Esophagus squamous epithelium (tissue), 5 donors: ENCODE data around the gene WDR88. TPM values are rescaled to one million over a fixed set of nuclear protein-coding genes. Genes with fewer than 3 reads are reported as not detected.

Experiments
- DNase-seq: peaks from one replicate; lab custom pipeline; 2025; lab: John Stamatoyannopoulos, UW
- H3K27ac ChIP-seq, 4 donors: fragments of 200-600 bp; sonication (generic); one replicate each; pipeline ENCODE4 v1.5.1; 2016 to 2019; ENCODE audit warnings: mild to moderate bottlenecking in 1 of 4
- H3K27me3 ChIP-seq, 4 donors: fragments of 200-600 bp; sonication (generic); 1 replicate in 3 of 4; 2 replicates in 1 of 4; pipeline versions ENCODE4 v1.5.1 to v1.6.0; 2017 to 2021; ENCODE audit warnings: antibody characterized with exemption in 1 of 4
- H3K36me3 ChIP-seq, 3 donors: fragments of 200-600 bp; sonication (generic); one replicate each; pipeline ENCODE4 v1.5.1; 2016 to 2019
- H3K4me1 ChIP-seq, 3 donors: fragments of 200-600 bp; sonication (generic); one replicate each; pipeline ENCODE4 v1.5.1; 2017 to 2019
- H3K4me3 ChIP-seq, 4 donors: fragments of 200-600 bp; sonication (generic); 1 replicate in 3 of 4; 2 replicates in 1 of 4; pipeline ENCODE4 v1.5.1; 2016 to 2019; ENCODE audit warnings: mild to moderate bottlenecking in 2 of 4, moderate library complexity in 1 of 4
- H3K9me3 ChIP-seq, 3 donors: fragments of 200-600 bp; sonication (generic); one replicate each; pipeline ENCODE4 v1.5.1; 2016 to 2019
- CTCF ChIP-seq, 6 experiments: fragments of 450-650 bp in 4 of 6; fragments of 200-600 bp in 2 of 6; sonication (generic) in 2 of 6; IDR thresholded peaks; one replicate each; pipeline ENCODE4 v1.5.1; 2016 to 2019; ENCODE audit warnings: antibody characterized with exemption in 6 of 6, mild to moderate bottlenecking in 4 of 6, moderate library complexity in 4 of 6
- POLR2A ChIP-seq, 4 donors: fragments of 450-650 bp; IDR thresholded peaks; one replicate each; pipeline ENCODE4 v1.6.1; 2017; ENCODE audit warnings: antibody characterized with exemption in 4 of 4, mild to moderate bottlenecking in 4 of 4, moderate library complexity in 3 of 4
- WGBS, 2 donors: methylation state at CpG; one replicate each; pipeline ENCODE4 v1.1.5; 2018; 5-methylcytosine and 5-hydroxymethylcytosine counted together
- intact Hi-C: fragments of 100-400 bp; cut with DNase I; formaldehyde crosslinking; loops from one replicate; pipeline ENCODE4 v1.15.0; 2022
- total RNA-seq, 4 donors: library from RNA; depleted of rRNA; stranded (reverse); fragments of >200 nt; gene quantifications; one replicate each; pipeline ENCODE4 v1.1.0, GENCODE V29; 2016
- donor health status: DM: yes; HTN: yes; CAD: no.

The WDR88 gene
- total RNA-seq, 4 donors from 2014 or later = not detected

- Histone ChIP-seq H3K27ac (no peak overlapping the region), H3K36me3 (peaks cover 0 to 38% (median 0%) of the 10 kb centered on the region in 3 donors), H3K9me3 (no peaks in the 10 kb centered on the region), H3K4me3 (no peak overlapping the region), H3K4me1 (no peaks in the 10 kb centered on the region), H3K27me3 (no peaks in the 10 kb centered on the region)
- intact Hi-C loops = no loop called here
- TF ChIP-seq POLR2A (IDR thresholded peaks at IDR 0.05) (no peak), CTCF (IDR thresholded peaks at IDR 0.05) (no peak)
- no peak for DNase-seq
- 91% methylated on average over 15 of the region's 64 CpGs; no CpG with 5 or more reads in 1 of the 2 donors for WGBS, 2 donors
These were observed 73.8 kb downstream of the WDR88 start for GRCh38 chr19:33205531-33206260.

GRCh38 chr19:33206261-33207039 lies 74.5 kb downstream of the WDR88 start:
- H3K4me3 ChIP-seq = no peak overlapping the region
- no peaks in the 10 kb centered on the region for H3K9me3 ChIP-seq
- TF ChIP-seq POLR2A (IDR thresholded peaks at IDR 0.05) (no peak), CTCF (IDR thresholded peaks at IDR 0.05) (no peak)
- no peak for DNase-seq
- H3K36me3 ChIP-seq = peaks cover 0 to 38% (median 0%) of the 10 kb centered on the region in 3 donors
- intact Hi-C loops = no loop called here
- WGBS, 2 donors = 82% methylated on average over 2 of the region's 38 CpGs; no CpG with 5 or more reads in 1 of the 2 donors
- H3K27me3 ChIP-seq = no peaks in the 10 kb centered on the region
- no peak overlapping the region for H3K27ac ChIP-seq
- H3K4me1 ChIP-seq = no peaks in the 10 kb centered on the region

DNA sequence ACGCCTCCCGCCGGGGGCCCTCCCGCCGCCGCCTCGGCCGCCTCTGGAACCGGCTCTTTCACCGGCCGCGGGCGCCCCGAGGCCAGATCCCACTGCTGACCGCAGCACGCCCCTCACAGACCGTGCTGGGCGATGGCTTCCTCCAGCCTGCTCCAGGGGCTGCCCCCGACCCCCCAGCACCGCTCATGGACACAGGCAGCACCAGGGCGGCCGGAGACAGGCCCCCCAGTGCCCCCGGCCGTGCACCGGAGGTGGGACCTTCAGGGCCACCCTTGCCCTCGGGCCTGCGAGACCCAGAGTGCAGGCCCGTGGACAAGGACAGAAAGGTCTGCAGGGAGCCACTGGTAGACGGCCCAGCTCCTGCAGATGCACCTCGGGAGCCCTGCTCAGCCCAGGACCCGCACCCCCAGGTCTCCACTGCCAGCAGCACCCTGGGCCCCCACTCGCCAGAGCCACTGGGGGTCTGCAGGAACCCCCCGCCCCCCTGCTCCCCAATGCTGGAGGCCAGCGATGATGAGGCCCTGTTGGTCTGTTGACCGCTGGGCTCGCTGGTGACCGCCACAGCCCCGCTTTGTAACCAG lies 75.2 kb downstream of the WDR88 start:
- no peak for TF ChIP-seq CTCF (IDR thresholded peaks at IDR 0.05)
- no peak for TF ChIP-seq POLR2A (IDR thresholded peaks at IDR 0.05)
- no peak for DNase-seq
- no peak overlapping the region for H3K4me3 ChIP-seq
- 60 to 100% methylated on average over 2 to 6 of the region's 38 CpGs for WGBS, 2 donors
- intact Hi-C loops = no loop called here
- no peaks in the 10 kb centered on the region for H3K27me3 ChIP-seq
- no peaks in the 10 kb centered on the region for H3K4me1 ChIP-seq
- H3K9me3 ChIP-seq = no peaks in the 10 kb centered on the region
- no peak overlapping the region for H3K27ac ChIP-seq
- H3K36me3 ChIP-seq = peaks cover 0 to 38% (median 0%) of the 10 kb centered on the region in 3 donors

DNA sequence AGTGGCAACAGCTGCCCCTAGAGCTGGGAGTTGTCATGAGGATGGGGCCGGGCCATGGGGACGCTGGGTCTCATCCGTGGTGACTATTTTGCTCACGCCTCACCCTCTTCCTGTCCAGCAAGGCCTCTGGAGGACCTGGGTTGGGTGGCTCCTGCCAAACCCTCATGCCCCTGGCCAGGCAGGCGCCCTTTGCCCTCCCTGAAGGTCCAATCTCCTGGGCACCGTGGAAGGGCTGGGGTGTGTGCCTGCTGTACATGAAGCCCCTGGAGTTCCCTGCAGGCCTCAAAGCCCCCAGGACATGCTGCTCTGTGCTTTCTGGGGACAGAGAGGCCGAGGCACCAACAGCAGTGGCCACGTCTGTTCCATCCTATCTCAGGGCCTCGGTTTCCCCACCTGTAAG lies 76.0 kb downstream of the WDR88 start:
- no peak for TF ChIP-seq POLR2A (IDR thresholded peaks at IDR 0.05)
- no peak for TF ChIP-seq CTCF (IDR thresholded peaks at IDR 0.05)
- Histone ChIP-seq H3K4me3 (no peak overlapping the region), H3K36me3 (peaks cover 0 to 38% (median 0%) of the 10 kb centered on the region in 3 donors), H3K27me3 (no peaks in the 10 kb centered on the region), H3K9me3 (no peaks in the 10 kb centered on the region), H3K4me1 (no peaks in the 10 kb centered on the region), H3K27ac (no peak overlapping the region)
- no peak for DNase-seq
- intact Hi-C loops = no loop called here
- 78 to 80% methylated on average over 2 to 5 of the region's 9 CpGs for WGBS, 2 donors
